Esophagus muscularis mucosa (tissue), 4 donors: ENCODE measurements around the gene PREP. TPM values are rescaled to one million over a fixed set of nuclear protein-coding genes. Genes with fewer than 3 reads are reported as not detected.

ENCODE experiments used
- DNase-seq: peaks from one replicate; pipeline ENCODE4 v3.0.0-alpha.2; 2017; ENCODE audit errors: extremely low spot score
- H3K27ac ChIP-seq, 4 donors: fragments of 200-600 bp; sonication (generic); replicated peaks in 1 of 4; 1 replicate in 3 of 4; 2 replicates in 1 of 4; pipeline ENCODE4 v1.5.1; 2016 to 2019; ENCODE audit warnings: mild to moderate bottlenecking in 1 of 4
- H3K27me3 ChIP-seq, 4 donors: fragments of 200-600 bp; sonication (generic); one replicate each; pipeline versions ENCODE4 v1.5.1 to v1.6.0; 2016 to 2019
- H3K36me3 ChIP-seq, 4 donors: fragments of 200-600 bp; sonication (generic); one replicate each; pipeline ENCODE4 v1.5.1; 2016 to 2019
- H3K4me1 ChIP-seq, 4 donors: fragments of 200-600 bp; sonication (generic); one replicate each; pipeline ENCODE4 v1.5.1; 2016 to 2019
- H3K4me3 ChIP-seq, 4 donors: fragments of 200-600 bp; sonication (generic); 1 replicate in 2 of 4; 2 replicates in 2 of 4; pipeline ENCODE4 v1.5.1; 2016 to 2019; ENCODE audit warnings: mild to moderate bottlenecking in 4 of 4, moderate library complexity in 1 of 4
- H3K9me3 ChIP-seq, 4 donors: fragments of 200-600 bp; sonication (generic); 1 replicate in 3 of 4; 2 replicates in 1 of 4; pipeline ENCODE4 v1.5.1; 2016 to 2019
- EP300 ChIP-seq: sonication (generic); formaldehyde crosslinking; IDR thresholded peaks from one replicate; pipeline ENCODE4 v1.6.1; 2017; ENCODE audit warnings: antibody characterized with exemption
- POLR2A ChIP-seq: fragments of 450-650 bp; IDR thresholded peaks from one replicate; pipeline ENCODE4 v1.6.1; 2017; ENCODE audit warnings: antibody characterized with exemption, moderate library complexity, mild to moderate bottlenecking, low read depth
- POLR2AphosphoS5 ChIP-seq, 2 donors: sonication (generic); formaldehyde crosslinking; IDR thresholded peaks; one replicate each; pipeline ENCODE4 v1.6.1; 2017; ENCODE audit warnings: antibody characterized with exemption in 2 of 2
- WGBS: methylation state at CpG from one replicate; pipeline ENCODE4 v1.1.5; 2018; 5-methylcytosine and 5-hydroxymethylcytosine counted together
- intact Hi-C: fragments of 100-400 bp; cut with DNase I; formaldehyde crosslinking; loops from one replicate; pipeline ENCODE4 v1.15.1; 2023
- total RNA-seq, 4 donors: library from RNA; depleted of rRNA; stranded (reverse); fragments of >200 nt; gene quantifications; one replicate each; pipeline versions ENCODE4 v1.1.0 to v1.2.1, GENCODE V29; 2016
- TF ChIP-seq, protein P1 (sequence below), 3 experiments: fragments of 200-600 bp in 2 of 3; fragments of 450-650 bp in 1 of 3; sonication (generic) in 2 of 3; IDR thresholded peaks; one replicate each; pipeline ENCODE4 v1.5.1; 2017 to 2019; ENCODE audit warnings: antibody characterized with exemption in 3 of 3, mild to moderate bottlenecking in 2 of 3, moderate library complexity in 1 of 3

Gene PREP
- total RNA-seq, 4 donors from 2014 or later, result 17.9 to 21.6 (median 19.0) TPM

DNA sequence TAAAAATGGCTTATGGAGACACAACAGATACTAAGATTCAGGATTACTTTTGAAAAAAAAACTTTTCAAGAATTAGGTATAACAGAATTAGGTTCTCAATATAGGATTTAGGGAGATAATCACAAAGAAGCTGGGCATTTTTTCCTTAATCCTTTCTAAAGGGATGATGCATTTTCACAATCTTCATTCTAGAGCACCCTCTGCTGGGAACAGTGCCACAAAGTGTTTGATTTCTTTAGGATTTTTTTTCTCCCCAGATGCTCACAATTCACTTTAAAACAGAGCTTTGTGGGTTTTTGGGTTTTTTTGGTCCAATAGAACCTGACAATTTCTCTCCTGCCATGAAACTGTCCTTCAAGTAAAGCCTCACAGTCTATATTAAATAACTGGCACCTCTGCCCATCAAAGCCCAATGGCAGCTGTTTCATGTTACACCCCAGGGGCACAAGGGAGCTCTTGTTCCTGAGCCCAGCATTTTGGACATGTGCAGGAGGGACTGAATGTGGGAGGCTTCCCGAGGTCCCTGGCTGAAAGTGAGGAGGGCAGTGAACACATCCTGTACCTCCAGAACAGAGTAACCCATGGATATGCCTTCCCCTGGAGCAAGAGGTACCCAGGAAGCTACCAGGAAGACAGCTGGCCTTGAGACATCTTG, 39.7 kb downstream of the PREP start:
- intact Hi-C loops, result no loop called here

DNA sequence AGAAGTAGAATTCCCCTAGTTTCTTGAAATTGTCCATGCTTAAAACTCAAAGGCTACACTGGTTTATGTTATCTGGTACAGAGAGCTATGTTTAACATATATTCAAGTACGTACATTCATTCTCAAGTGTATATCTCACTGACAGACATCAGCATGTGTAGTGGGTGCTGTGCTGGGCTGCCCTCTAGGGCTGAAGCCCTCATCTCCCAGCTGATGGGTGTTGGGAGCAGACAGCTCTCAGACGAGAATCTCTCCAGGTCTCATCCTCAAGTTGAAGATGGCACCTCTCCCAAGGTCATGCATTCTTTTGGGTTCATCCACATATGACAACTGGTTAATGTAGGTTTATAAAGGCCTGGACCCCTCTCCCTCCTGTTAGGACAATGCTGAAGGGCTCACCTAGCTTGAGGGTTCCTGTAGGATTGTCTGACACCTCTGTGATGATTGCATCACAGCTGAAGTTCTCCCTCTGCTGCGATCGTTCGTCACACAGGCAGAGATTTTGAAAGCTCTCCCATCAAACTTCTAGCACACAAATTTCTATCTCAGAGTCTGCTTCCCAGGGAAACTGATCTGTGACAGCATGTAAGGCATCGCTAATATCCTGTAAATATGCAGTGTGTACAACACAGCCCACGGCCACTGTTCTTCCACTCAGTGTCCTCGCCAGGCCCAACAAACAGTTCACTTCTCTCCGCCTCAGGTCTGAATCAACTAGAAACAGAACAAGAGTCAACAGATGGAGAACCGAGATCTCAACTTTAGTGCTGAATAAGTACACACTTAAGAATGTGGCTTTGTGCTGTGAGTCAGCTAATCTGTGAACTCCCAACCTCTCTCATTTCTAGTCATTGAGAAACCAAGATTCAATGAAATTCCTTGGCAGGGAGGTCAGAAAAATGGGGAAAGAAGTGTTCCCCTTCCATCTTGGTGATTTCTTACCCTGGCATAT, 43.2 kb downstream of the PREP start:
- no peak for DNase-seq
- no peaks in the 10 kb centered on the region for H3K4me1 ChIP-seq
- peaks cover 0 to 51% (median 9%) of the 10 kb centered on the region in 4 donors for H3K36me3 ChIP-seq
- no peak overlapping the region for H3K27ac ChIP-seq
- intact Hi-C loops, result no loop called here
- no peaks in the 10 kb centered on the region for H3K27me3 ChIP-seq
- 94% methylated on average over 10 of the region's 10 CpGs for WGBS
- no peak overlapping the region for H3K4me3 ChIP-seq
- TF ChIP-seq POLR2A (no peak), POLR2AphosphoS5 (IDR thresholded peaks at IDR 0.05) (no peak), EP300 (no peak)
- TF ChIP-seq, protein P1, sequence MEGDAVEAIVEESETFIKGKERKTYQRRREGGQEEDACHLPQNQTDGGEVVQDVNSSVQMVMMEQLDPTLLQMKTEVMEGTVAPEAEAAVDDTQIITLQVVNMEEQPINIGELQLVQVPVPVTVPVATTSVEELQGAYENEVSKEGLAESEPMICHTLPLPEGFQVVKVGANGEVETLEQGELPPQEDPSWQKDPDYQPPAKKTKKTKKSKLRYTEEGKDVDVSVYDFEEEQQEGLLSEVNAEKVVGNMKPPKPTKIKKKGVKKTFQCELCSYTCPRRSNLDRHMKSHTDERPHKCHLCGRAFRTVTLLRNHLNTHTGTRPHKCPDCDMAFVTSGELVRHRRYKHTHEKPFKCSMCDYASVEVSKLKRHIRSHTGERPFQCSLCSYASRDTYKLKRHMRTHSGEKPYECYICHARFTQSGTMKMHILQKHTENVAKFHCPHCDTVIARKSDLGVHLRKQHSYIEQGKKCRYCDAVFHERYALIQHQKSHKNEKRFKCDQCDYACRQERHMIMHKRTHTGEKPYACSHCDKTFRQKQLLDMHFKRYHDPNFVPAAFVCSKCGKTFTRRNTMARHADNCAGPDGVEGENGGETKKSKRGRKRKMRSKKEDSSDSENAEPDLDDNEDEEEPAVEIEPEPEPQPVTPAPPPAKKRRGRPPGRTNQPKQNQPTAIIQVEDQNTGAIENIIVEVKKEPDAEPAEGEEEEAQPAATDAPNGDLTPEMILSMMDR (IDR thresholded peaks at IDR 0.05), result no peak
- H3K9me3 ChIP-seq, result peaks cover 0 to 5% (median 0%) of the 10 kb centered on the region in 4 donors

More for the DNA sequence above, 39.7 kb downstream of the PREP start:
- H3K9me3 ChIP-seq, result no peaks in the 10 kb centered on the region
- H3K4me1 ChIP-seq, result no peaks in the 10 kb centered on the region
- H3K36me3 ChIP-seq, result peaks cover 0 to 73% (median 21%) of the 10 kb centered on the region in 4 donors
- no peak overlapping the region for H3K4me3 ChIP-seq
- TF ChIP-seq EP300, result no peak
- no peak for TF ChIP-seq POLR2AphosphoS5 (IDR thresholded peaks at IDR 0.05)
- TF ChIP-seq, protein P1 (IDR thresholded peaks at IDR 0.05), result peak; percentile 8 to 26 (median 11)
- no peak overlapping the region for H3K27ac ChIP-seq
- 20% methylated on average over 1 of the region's 1 CpG for WGBS
- no peaks in the 10 kb centered on the region for H3K27me3 ChIP-seq
- no peak for DNase-seq

DNA sequence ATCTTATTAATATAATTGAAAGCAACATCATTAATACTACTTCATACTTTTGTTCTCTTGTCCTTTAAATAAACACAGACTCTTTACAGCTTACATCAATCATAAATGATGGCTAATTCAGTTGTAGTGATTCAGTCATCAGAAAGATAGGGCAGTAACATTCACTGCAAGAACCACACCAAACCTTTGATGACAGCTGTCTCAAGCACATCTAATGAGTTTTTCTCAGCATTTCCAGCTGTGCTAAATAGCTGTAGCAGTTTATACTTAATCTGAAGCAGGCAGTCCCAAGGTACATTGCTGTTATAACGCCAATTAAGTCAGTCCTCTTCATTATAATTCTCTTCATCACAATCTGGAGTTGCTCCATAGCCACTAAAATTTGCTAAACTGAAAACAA, 45.7 kb downstream of the PREP start:
- no peak for DNase-seq
- no peak for TF ChIP-seq EP300
- TF ChIP-seq POLR2A, result no peak
- TF ChIP-seq, protein P1 (IDR thresholded peaks at IDR 0.05), result no peak
- TF ChIP-seq POLR2AphosphoS5 (IDR thresholded peaks at IDR 0.05), result no peak
- Histone ChIP-seq H3K4me1 (no peaks in the 10 kb centered on the region), H3K27ac (no peak overlapping the region), H3K36me3 (peaks cover 0 to 48% (median 7%) of the 10 kb centered on the region in 4 donors), H3K27me3 (no peaks in the 10 kb centered on the region), H3K9me3 (peaks cover 0 to 5% (median 0%) of the 10 kb centered on the region in 4 donors), H3K4me3 (no peak overlapping the region)
- 100% methylated on average over 1 of the region's 1 CpG for WGBS
- intact Hi-C loops, result loop anchor here (2.0 kb wide), 1 partner anchor 58 kb away; no protein-coding TSS in a partner anchor

DNA sequence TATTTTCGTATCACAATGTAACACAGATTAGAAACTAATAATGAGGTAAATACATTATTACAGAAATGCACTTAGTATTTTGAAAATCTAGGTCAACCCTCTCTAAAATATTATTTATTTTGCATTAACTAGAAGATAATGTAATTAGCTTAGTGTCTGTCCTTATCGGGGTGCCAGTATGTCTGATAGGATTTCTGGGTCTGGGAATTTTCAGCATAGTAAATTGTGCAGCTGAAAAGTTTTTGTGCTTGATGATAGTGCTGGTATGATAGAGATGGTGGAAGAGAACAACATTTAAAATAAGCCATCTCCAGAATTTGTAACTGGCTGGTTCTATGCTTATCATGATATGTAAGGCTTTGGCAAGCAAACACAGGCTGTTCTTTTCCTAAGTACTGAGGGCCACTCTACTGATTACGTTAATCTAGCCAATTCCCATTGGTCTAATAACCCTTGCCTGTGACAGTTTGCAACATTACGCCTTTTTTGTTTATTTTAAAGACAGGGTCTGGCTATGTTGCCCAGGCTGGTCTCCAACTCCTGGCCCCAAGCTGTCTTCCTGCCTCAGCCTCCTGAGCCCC, 50.8 kb downstream of the PREP start:
- DNase-seq, result no peak
- intact Hi-C loops, result no loop called here
- H3K27ac ChIP-seq, result no peak overlapping the region
- H3K27me3 ChIP-seq, result no peaks in the 10 kb centered on the region
- H3K36me3 ChIP-seq, result peaks cover 5 to 56% (median 33%) of the 10 kb centered on the region in 4 donors
- H3K4me3 ChIP-seq, result no peak overlapping the region
- H3K4me1 ChIP-seq, result no peaks in the 10 kb centered on the region
- peaks cover 0 to 5% (median 0%) of the 10 kb centered on the region in 4 donors for H3K9me3 ChIP-seq
- 94% methylated on average over 4 of the region's 4 CpGs for WGBS
- no peak for TF ChIP-seq EP300
- TF ChIP-seq, protein P1 (IDR thresholded peaks at IDR 0.05), result no peak
- TF ChIP-seq POLR2AphosphoS5 (IDR thresholded peaks at IDR 0.05), result no peak
- TF ChIP-seq POLR2A, result no peak
